ENCODE data around the gene STARD9.

GRCh38 chr15:42693496-42693895, 118.1 kb downstream of the STARD9 start:
- no peak for TF ChIP-seq CTCF (IDR thresholded peaks at IDR 0.05)
- TF ChIP-seq POLR2A (IDR thresholded peaks at IDR 0.05) = no peak
- TF ChIP-seq POLR2AphosphoS5 (IDR thresholded peaks at IDR 0.05; ENCODE audit: insufficient read depth in 1 of 2, low read depth in 1 of 2) = no peak
